GM18858 (cell line): Measurements from ENCODE around the gene CLPTM1.
"Not testable (repeated sequence)": the region's sequence is repeated elsewhere in the genome, so short reads cannot be mapped to it uniquely, and the experiment has no call there.

ENCODE experiments used
- ATAC-seq: cut with Tn5 transposase; IDR thresholded peaks from one replicate; pipeline ENCODE4 v1.9.1; 2021; ENCODE audit not compliant: unreplicated experiment

Gene CLPTM1

GRCh38 chr19:44973982-44974735 lies 19.0 kb downstream of the CLPTM1 start:
- no peak for ATAC-seq

DNA sequence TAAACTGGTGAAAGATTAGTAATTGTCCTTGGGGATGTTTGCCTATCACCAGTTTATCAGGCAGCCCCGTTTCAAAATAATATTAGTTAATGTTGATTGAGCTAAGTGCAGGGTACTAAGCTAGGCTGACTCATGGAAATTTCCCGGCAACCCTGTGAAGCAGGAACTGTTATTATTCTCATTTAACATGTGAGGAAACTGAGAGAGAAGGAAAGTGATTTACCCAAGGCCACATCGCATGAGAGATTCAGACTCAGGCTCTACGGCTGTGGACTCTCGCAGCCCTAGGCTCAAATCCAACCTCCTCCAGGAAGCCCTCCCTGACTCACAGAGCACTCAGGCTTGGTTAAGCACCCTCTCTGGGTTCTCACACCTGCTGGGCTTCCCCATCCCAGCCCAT lies 19.7 kb downstream of the CLPTM1 start:
- ATAC-seq = no peak

- ATAC-seq = no peak
These were observed 20.3 kb downstream of the CLPTM1 start for GRCh38 chr19:44975444-44975843.

DNA sequence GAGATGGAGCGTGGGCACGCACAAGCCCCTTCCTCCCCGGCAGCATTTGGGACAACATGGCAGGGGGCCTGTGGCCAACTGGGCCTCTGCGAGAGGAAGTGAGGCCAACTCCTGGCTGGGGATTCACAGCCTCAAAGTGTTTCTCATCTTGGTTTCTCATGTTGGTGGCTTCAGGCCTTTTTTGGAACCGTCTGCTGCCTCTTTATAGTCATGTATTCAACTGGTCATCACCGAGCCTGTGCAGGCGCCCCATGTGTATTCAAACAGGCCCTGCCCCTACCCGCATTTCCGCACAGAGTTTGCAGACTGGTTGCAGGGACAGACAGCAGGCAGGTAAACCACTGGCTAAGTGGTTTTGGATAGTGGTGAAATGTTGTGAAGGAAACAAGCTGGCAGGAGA lies 28.8 kb downstream of the CLPTM1 start:
- ATAC-seq = no peak

- ATAC-seq = no peak
These were observed 30.3 kb downstream of the CLPTM1 start for GRCh38 chr19:44985445-44985844.

DNA sequence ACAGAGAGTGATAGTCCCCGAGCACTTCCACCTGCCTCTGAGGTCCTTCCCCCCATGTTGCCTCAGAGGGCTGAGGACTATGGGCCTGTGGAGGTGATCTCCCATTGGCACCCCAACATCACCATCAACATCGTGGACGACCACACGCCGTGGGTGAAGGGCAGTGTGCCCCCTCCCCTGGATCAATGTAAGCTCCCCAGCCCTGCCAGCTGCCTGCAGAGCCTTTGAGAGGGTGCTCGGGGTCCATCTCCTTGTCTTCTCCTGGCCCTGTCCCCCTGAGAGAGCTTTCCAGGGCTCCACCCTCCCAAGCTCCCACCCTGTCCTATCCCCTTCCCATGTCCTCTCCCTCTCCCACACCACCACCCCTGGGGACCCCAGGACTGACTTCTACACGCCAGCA lies 31.2 kb downstream of the CLPTM1 start:
- no peak for ATAC-seq

DNA sequence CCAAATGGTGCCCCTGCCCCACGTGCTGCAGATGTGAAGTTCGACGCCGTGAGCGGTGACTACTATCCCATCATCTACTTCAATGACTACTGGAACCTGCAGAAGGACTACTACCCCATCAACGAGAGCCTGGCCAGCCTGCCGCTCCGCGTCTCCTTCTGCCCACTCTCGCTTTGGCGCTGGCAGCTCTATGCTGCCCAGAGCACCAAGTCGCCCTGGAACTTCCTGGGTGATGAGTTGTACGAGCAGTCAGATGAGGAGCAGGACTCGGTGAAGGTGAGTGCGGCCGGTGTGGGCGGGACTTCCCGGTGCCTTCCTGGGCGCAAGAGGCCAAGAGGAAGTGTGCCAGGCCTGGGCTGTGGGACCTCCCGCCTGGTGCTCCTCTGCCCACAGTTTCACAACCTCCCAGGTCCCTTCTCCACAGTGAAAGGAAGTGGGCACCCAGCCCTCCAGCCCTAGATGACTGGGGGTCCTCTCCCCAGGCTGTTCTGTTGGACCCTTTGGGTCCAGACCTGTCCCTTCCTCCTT lies 32.0 kb downstream of the CLPTM1 start:
- ATAC-seq = no peak

- ATAC-seq = no peak
These were observed 33.1 kb downstream of the CLPTM1 start for GRCh38 chr19:44988273-44988672.

- no peak for ATAC-seq
These were observed 33.8 kb downstream of the CLPTM1 start for GRCh38 chr19:44988896-44989556.

DNA sequence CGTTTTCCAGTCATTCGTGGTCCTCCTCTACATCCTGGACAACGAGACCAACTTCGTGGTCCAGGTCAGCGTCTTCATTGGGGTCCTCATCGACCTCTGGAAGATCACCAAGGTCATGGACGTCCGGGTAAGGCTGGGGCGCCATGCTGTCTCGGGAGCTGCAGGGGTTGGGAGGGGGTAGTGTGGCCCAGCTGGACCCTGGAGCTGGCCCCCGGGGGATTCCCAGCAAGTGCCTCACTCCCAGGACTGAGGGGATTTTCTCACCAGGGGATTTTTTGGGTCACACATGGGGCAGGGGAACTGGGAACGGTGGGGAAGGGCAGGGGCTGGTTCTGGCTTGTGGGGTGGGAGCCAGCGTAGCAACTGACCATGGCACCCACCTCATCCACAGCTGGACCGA lies 35.3 kb downstream of the CLPTM1 start:
- ATAC-seq = no peak

GRCh38 chr19:44990966-44991365 lies 35.8 kb downstream of the CLPTM1 start:
- no peak for ATAC-seq

DNA sequence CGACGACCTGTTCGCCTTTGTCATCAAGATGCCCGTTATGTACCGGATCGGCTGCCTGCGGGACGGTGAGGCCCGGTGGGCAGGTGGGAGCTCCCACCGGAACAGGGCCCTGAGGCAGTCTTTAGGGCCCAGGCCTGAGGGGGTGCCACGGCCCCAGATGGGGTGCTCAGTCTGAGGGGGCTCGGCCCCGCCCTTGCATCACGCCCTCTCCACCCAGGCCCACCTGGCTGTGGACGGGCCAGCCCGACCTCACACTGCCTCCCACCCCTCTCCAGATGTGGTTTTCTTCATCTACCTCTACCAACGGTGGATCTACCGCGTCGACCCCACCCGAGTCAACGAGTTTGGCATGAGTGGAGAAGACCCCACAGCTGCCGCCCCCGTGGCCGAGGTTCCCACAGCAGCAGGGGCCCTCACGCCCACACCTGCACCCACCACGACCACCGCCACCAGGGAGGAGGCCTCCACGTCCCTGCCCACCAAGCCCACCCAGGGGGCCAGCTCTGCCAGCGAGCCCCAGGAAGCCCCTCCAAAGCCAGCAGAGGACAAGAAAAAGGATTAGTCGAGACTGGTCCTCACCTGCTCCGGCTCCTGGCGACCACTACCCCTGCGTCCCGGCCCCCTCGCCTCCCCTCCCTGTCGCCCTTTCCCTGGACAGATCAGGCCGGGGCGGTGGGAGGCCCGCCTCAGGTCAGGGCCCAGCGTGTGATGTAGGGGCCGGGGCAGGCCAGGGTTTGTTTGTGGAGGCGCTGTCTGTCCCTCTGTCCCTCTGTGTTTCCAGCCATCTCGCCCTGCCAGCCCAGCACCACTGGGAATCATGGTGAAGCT lies 37.4 kb downstream of the CLPTM1 start:
- ATAC-seq = no peak

DNA sequence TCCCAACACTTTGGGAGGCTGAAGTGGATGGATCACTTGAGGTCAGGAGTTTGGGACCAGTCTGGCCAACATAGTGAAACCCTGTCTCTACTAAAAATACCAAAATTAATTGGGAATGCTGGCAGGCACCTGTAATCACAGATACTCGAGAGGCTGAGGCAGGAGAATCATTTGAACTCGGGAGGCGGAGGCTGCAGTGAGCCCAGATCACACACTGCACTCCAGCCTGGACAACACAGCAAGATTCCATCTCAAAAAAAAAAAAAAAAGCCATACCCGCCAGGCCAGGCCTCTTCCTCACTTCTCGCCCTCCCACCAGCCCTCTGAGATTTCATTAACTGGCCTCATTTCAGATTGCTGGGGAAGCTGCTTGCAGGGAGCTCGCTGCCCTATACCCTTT lies 38.3 kb downstream of the CLPTM1 start:
- no peak for ATAC-seq

- no peak for ATAC-seq
These were observed 38.9 kb downstream of the CLPTM1 start for GRCh38 chr19:44993926-44994537.

DNA sequence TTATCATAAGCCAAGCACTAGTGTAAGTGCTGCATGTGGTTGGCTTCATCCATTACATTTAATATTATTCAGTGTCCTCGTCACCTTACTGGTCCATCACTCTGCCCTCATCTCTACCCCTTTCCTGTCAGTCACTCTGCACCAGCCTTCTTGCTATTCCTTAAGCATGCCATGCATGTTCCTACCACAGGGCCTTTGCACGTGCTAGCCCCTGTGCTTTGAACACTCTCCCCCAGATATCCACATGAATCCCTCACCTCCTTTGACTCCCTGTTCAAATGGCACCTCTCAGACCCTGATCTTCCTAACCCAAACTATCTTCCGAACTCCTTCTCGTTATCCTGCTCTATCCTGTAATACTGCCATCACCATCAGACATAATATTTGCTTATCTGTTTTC lies 42.8 kb downstream of the CLPTM1 start:
- ATAC-seq = no peak

DNA sequence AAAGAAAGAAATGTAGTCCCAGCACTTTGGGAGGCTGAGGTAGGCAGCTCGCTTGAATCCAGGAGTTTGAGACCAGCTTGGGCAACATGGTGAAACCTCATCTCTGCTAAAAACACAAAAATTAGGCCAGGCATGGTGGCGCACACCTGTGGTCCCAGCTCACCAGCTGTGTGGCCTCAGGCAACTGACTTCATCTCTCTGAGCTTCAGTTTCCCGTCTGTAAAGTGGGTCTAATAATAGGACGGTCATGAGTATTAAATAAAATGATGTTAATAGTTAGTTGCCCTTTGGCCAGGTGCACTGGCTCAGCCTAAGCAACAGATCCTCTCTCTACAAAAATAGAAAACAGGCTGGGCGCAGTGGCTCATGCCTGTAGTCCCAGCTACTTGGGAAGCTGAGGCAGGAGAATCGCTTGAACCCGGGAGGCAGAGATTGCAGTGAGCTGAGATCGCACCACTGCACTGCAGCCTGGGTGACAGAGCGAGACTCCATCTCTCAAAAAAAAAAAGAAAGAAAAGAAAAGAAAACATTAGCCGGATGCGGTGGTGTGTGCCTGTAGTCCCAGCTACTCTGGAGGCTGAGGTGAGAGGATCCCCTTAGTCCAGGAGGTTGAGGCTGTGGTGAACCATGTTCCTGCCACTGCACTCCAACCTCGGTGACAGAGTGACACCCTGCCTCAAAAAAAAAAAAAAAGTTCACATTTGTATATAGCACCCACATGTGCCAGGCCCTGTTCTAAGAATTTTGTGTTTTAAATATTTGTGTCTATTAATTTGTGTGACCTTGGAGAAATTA lies 44.1 kb downstream of the CLPTM1 start:
- ATAC-seq = not testable (repeated sequence)

- not testable (repeated sequence) for ATAC-seq
These were observed 45.5 kb downstream of the CLPTM1 start for GRCh38 chr19:45000665-45001064.

GRCh38 chr19:45001087-45001739 lies 46.0 kb downstream of the CLPTM1 start, which contains the start of gene RELB:
Gene RELB (plus strand): TSS chr19:45001464. CDS start chr19:45001580, 116 bp downstream.
- peak; percentile 41 for ATAC-seq

- no peak for ATAC-seq
These were observed 48.3 kb downstream of the CLPTM1 start for GRCh38 chr19:45003485-45003884.

DNA sequence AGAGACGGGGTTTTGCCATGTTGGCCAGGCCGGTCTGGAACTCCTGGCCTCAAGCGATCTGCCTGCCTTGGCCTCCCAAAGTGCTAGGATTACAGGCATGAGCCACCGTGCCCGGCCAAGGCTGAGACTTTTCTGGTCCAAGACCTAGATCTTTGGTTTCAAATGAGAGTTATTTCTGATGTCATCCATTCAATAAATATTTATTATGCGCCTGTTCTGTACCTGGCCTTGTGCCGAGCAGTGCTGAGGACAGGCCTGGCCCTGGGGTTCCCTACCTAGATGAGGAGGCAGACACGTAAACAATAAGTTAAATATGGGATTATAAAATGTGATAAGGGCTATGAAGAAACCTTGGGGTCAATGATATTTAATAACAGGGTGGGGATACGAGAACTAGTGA lies 50.6 kb downstream of the CLPTM1 start:
- ATAC-seq = no peak
